Gastrocnemius medialis (tissue), 4 donors: ENCODE data around the gene PTPN4.

Source experiments
- POLR2A ChIP-seq, 2 donors: fragments of 450-650 bp; IDR thresholded peaks; one replicate each; pipeline ENCODE4 v1.6.1; 2017; ENCODE audit warnings: antibody characterized with exemption in 2 of 2, mild to moderate bottlenecking in 2 of 2, moderate library complexity in 2 of 2
- TF ChIP-seq, protein P1 (sequence below), 5 experiments: fragments of 450-650 bp in 3 of 5; fragments of 200-600 bp in 2 of 5; sonication (generic) in 2 of 5; IDR thresholded peaks in 4 of 5; conservative IDR thresholded peaks in 1 of 5; 1 replicate in 4 of 5; 2 replicates in 1 of 5; pipeline ENCODE4 v1.5.1; 2016 to 2019; ENCODE audit warnings: antibody characterized with exemption in 5 of 5, mild to moderate bottlenecking in 3 of 5, moderate library complexity in 3 of 5

DNA sequence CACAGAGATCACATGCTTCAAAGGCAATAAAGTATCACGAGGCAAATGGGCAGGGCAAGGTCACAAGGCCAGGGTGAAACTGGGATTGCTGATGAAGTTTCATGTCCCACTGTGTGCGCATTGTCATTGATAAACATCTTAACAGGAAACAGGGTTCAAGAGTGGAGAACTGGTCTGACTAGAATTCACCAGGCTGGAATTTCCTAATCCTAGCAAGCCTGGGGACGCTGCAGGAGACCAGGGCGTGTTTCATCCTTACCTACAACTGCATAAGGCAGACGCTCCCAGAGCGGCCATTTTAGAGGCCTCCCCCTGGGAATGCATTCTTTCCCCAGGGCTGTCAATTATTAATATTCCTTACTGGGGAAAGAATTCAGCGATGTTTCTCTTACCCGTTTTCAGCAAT, 33.2 kb downstream of the PTPN4 start:
- TF ChIP-seq, protein P1, sequence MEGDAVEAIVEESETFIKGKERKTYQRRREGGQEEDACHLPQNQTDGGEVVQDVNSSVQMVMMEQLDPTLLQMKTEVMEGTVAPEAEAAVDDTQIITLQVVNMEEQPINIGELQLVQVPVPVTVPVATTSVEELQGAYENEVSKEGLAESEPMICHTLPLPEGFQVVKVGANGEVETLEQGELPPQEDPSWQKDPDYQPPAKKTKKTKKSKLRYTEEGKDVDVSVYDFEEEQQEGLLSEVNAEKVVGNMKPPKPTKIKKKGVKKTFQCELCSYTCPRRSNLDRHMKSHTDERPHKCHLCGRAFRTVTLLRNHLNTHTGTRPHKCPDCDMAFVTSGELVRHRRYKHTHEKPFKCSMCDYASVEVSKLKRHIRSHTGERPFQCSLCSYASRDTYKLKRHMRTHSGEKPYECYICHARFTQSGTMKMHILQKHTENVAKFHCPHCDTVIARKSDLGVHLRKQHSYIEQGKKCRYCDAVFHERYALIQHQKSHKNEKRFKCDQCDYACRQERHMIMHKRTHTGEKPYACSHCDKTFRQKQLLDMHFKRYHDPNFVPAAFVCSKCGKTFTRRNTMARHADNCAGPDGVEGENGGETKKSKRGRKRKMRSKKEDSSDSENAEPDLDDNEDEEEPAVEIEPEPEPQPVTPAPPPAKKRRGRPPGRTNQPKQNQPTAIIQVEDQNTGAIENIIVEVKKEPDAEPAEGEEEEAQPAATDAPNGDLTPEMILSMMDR (IDR thresholded peaks at IDR 0.05 in 4 of 5, conservative IDR thresholded peaks at IDR 0.05 in 1 of 5) = no peak
- no peak for TF ChIP-seq POLR2A (IDR thresholded peaks at IDR 0.05)
